Activated CD8-positive, alpha-beta memory T cell treated with anti-CD3 and anti-CD28 coated beads, Interleukin-2, amount 50 U/mL, for 48 hours (primary cell): ENCODE results near the gene WASF2.
A peak's percentile ranks its signal among the peaks of the same experiment; 100 is the strongest.
"Not testable (repeated sequence)": the region's sequence is repeated elsewhere in the genome, so short reads cannot be mapped to it uniquely, and the experiment has no call there.

Source experiments
- DNase-seq: peaks from one replicate; pipeline ENCODE4 v3.0.0-alpha.2; 2020

Gene WASF2

GRCh38 chr1:27489973-27490741 lies at the start of gene WASF2:
Gene WASF2 (minus strand): TSS chr1:27490167. CDS start chr1:27428890, 61,277 bp downstream.
- DNase-seq = peak; percentile 98

- no peak for DNase-seq
Measured at GRCh38 chr1:27538793-27539192, 48.8 kb upstream of the WASF2 start.

GRCh38 chr1:27538305-27538676 lies 48.3 kb upstream of the WASF2 start:
- not testable (repeated sequence) for DNase-seq

GRCh38 chr1:27536767-27537166 lies 46.8 kb upstream of the WASF2 start:
- no peak for DNase-seq

- DNase-seq = no peak
Measured at GRCh38 chr1:27536010-27536757, 46.2 kb upstream of the WASF2 start.

GRCh38 chr1:27535386-27535785 lies 45.4 kb upstream of the WASF2 start:
- no peak for DNase-seq

GRCh38 chr1:27531959-27532685 lies 42.2 kb upstream of the WASF2 start:
- no peak for DNase-seq

GRCh38 chr1:27530192-27530591 lies 40.2 kb upstream of the WASF2 start:
- DNase-seq = no peak

- DNase-seq = no peak
Measured at GRCh38 chr1:27529704-27530018, 39.7 kb upstream of the WASF2 start.

GRCh38 chr1:27528818-27529703 lies 39.1 kb upstream of the WASF2 start:
- no peak for DNase-seq

- DNase-seq = peak; percentile 74
Measured at GRCh38 chr1:27527890-27528817, 38.2 kb upstream of the WASF2 start.

- DNase-seq = peak; percentile 59
Measured at GRCh38 chr1:27527223-27527889, 37.4 kb upstream of the WASF2 start.

GRCh38 chr1:27526569-27527222 lies 36.7 kb upstream of the WASF2 start:
- peak; percentile 63 for DNase-seq

GRCh38 chr1:27525296-27526272 lies 35.6 kb upstream of the WASF2 start:
- peak; percentile 77 for DNase-seq

- DNase-seq = no peak
Measured at GRCh38 chr1:27523337-27524020, 33.5 kb upstream of the WASF2 start.

- peak; percentile 85 for DNase-seq
Measured at GRCh38 chr1:27522432-27523336, 32.7 kb upstream of the WASF2 start.

GRCh38 chr1:27521861-27522431 lies 32.0 kb upstream of the WASF2 start:
- peak; percentile 66 for DNase-seq
